ENCODE data around the gene ZCCHC24.

DNA sequence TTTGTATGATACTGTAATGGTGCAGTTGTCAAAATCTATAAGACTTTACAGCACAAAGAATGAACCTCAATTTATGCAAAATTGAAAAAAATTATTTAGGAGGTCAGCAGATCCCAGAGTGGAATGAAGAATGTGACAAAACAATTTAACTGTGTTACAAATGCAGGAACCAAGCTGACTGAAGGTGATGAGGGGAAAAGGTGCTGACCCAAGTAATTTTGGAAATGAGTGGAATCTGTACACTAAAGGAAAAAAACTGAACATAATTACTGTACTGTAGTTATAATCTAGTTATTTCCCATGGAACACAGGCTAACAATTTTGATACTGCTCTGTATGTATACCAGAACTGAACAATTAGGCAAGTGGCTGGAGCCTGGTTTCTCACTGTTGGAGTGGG is 31.2 kb upstream of the ZCCHC24 start:
- TF ChIP-seq, protein P1, sequence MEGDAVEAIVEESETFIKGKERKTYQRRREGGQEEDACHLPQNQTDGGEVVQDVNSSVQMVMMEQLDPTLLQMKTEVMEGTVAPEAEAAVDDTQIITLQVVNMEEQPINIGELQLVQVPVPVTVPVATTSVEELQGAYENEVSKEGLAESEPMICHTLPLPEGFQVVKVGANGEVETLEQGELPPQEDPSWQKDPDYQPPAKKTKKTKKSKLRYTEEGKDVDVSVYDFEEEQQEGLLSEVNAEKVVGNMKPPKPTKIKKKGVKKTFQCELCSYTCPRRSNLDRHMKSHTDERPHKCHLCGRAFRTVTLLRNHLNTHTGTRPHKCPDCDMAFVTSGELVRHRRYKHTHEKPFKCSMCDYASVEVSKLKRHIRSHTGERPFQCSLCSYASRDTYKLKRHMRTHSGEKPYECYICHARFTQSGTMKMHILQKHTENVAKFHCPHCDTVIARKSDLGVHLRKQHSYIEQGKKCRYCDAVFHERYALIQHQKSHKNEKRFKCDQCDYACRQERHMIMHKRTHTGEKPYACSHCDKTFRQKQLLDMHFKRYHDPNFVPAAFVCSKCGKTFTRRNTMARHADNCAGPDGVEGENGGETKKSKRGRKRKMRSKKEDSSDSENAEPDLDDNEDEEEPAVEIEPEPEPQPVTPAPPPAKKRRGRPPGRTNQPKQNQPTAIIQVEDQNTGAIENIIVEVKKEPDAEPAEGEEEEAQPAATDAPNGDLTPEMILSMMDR (conservative IDR thresholded peaks at IDR 0.05; ENCODE audit: low read length) = no peak
- TF ChIP-seq EZH2phosphoT487 (IDR thresholded peaks at IDR 0.05; ENCODE audit: borderline replicate concordance, low read depth, low read length) = no peak

All from OCI-LY7 (cell line).